ENCODE data around the gene PI4K2B.

GRCh38 chr4:25301471-25301870, 67.6 kb downstream of the PI4K2B start:
- TF ChIP-seq CTCF (IDR thresholded peaks at IDR 0.05; ENCODE audit: poor library complexity), result no peak
- TF ChIP-seq EZH2 (IDR thresholded peaks at IDR 0.05; ENCODE audit: borderline replicate concordance), result no peak
